Tibial nerve (tissue), 4 donors: ENCODE results near the gene PLOD3. TPM values are rescaled to one million over a fixed set of nuclear protein-coding genes. Genes with fewer than 3 reads are reported as not detected.

Experiments used
- DNase-seq, 2 donors: peaks; one replicate each; pipeline ENCODE4 v3.0.0-alpha.2; 2019; ENCODE audit warnings: low spot score in 2 of 2
- H3K27ac ChIP-seq, 4 donors: fragments of 200-600 bp; sonication (generic) in 3 of 4; one replicate each; pipeline ENCODE4 v1.5.1; 2017 to 2019; ENCODE audit warnings: mild to moderate bottlenecking in 1 of 4
- H3K27me3 ChIP-seq, 2 donors: fragments of 200-600 bp; sonication (generic) in 1 of 2; one replicate each; pipeline versions ENCODE4 v1.5.1 to v1.6.0; 2017 to 2019
- H3K36me3 ChIP-seq, 3 donors: fragments of 200-600 bp; sonication (generic); one replicate each; pipeline ENCODE4 v1.5.1; 2018 to 2019
- H3K4me1 ChIP-seq, 4 donors: fragments of 200-600 bp; sonication (generic) in 3 of 4; one replicate each; pipeline ENCODE4 v1.5.1; 2017 to 2019
- H3K4me3 ChIP-seq, 4 donors: fragments of 200-600 bp; sonication (generic) in 3 of 4; one replicate each; pipeline ENCODE4 v1.5.1; 2017 to 2019; ENCODE audit warnings: mild to moderate bottlenecking in 1 of 4, moderate library complexity in 1 of 4
- H3K9me3 ChIP-seq, 4 donors: fragments of 200-600 bp; sonication (generic) in 3 of 4; one replicate each; pipeline ENCODE4 v1.5.1; 2017 to 2019
- EP300 ChIP-seq, 2 donors: sonication (generic); formaldehyde crosslinking; IDR thresholded peaks; one replicate each; pipeline ENCODE4 v1.6.1; 2017; ENCODE audit warnings: antibody characterized with exemption in 2 of 2, mild to moderate bottlenecking in 1 of 2
- POLR2A ChIP-seq, 2 donors: fragments of 450-650 bp; IDR thresholded peaks; one replicate each; pipeline ENCODE4 v1.6.1; 2017; ENCODE audit warnings: antibody characterized with exemption in 2 of 2, mild to moderate bottlenecking in 2 of 2, moderate library complexity in 2 of 2
- WGBS, 2 donors: methylation state at CpG; one replicate each; pipeline ENCODE4 v1.1.5; 2018; 5-methylcytosine and 5-hydroxymethylcytosine counted together
- total RNA-seq, 4 donors: library from RNA; depleted of rRNA; stranded (reverse); fragments of >200 nt; gene quantifications; one replicate each; pipeline ENCODE4 v1.1.0, GENCODE V29; 2016
- TF ChIP-seq, protein P1 (sequence below), 5 experiments: fragments of 200-600 bp in 3 of 5; fragments of 450-650 bp in 2 of 5; sonication (generic) in 3 of 5; IDR thresholded peaks; one replicate each; pipeline ENCODE4 v1.5.1; 2016 to 2019; ENCODE audit warnings: antibody characterized with exemption in 5 of 5, mild to moderate bottlenecking in 3 of 5, moderate library complexity in 2 of 5

The PLOD3 gene
- total RNA-seq, 4 donors from 2014 or later: 42.8 to 82.2 (median 57.8) TPM

DNA sequence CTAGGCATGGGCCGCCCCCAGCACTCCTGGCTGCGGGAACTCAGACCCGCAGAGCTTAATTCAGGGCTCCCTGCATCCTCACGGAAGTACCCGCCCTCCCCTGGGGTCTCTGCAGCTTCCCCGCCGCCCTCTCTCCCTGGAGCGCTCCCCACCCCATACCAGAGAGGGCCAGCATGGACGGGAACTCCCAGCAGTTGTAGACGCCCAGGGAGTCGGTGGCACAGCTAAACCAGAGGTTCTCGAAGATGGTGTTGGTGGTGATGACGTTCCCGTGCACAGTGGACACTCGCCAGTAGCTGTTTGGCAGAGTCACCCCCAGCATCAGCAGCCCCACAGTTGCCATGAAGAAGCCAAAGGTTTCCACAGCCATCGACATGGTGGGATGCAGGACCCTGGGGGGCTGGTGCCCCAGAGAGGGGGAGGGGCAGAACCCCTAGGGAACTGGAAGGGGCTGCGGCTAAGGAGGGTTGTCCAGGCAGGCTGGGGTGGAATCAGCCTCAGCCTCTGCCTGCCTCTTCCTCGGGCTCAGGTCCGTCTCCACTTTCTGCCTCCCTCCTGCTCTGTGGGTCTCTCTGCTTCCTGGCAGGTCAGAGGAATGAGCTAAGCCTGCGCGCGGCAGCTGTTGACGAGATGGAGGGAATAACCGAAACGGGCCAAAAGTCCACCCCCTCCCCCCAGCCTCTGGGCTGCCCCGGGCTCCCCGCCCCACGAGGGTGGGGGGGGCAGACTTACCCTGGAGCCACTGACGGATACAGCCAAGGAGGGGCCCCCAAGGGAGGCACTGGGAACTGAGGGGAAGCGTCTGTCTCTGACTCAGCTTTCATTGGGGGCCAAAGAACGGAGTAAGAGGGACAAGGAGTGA lies 20.1 kb upstream of the PLOD3 start, which contains the start of gene CLDN15:
TSS of gene CLDN15 (minus strand) at position 597 of the 862 bp plus-strand sequence. CDS start at position 376, 221 bp downstream.
- peak within 1 kb of the TSS in 2 of 4 donors; percentile 21 to 31 for H3K4me3 ChIP-seq
- peaks cover 0 to 63% (median 16%) of the 10 kb centered on the region in 4 donors for H3K4me1 ChIP-seq
- TF ChIP-seq EP300 (IDR thresholded peaks at IDR 0.05) (no peak), POLR2A (IDR thresholded peaks at IDR 0.05) (no peak)
- TF ChIP-seq, protein P1, sequence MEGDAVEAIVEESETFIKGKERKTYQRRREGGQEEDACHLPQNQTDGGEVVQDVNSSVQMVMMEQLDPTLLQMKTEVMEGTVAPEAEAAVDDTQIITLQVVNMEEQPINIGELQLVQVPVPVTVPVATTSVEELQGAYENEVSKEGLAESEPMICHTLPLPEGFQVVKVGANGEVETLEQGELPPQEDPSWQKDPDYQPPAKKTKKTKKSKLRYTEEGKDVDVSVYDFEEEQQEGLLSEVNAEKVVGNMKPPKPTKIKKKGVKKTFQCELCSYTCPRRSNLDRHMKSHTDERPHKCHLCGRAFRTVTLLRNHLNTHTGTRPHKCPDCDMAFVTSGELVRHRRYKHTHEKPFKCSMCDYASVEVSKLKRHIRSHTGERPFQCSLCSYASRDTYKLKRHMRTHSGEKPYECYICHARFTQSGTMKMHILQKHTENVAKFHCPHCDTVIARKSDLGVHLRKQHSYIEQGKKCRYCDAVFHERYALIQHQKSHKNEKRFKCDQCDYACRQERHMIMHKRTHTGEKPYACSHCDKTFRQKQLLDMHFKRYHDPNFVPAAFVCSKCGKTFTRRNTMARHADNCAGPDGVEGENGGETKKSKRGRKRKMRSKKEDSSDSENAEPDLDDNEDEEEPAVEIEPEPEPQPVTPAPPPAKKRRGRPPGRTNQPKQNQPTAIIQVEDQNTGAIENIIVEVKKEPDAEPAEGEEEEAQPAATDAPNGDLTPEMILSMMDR (IDR thresholded peaks at IDR 0.05): no peak
- WGBS, 2 donors: 41 to 52% methylated on average over 23 of the region's 31 CpGs
- no peaks in the 10 kb centered on the region for H3K9me3 ChIP-seq
- DNase-seq: peak; percentile 35 to 47
- H3K27ac ChIP-seq: peak within 1 kb of the TSS; percentile 16 to 83 (median 82)
- H3K36me3 ChIP-seq: peaks cover 0 to 75% (median 0%) of the 10 kb centered on the region in 3 donors
- no peaks in the 10 kb centered on the region for H3K27me3 ChIP-seq

DNA sequence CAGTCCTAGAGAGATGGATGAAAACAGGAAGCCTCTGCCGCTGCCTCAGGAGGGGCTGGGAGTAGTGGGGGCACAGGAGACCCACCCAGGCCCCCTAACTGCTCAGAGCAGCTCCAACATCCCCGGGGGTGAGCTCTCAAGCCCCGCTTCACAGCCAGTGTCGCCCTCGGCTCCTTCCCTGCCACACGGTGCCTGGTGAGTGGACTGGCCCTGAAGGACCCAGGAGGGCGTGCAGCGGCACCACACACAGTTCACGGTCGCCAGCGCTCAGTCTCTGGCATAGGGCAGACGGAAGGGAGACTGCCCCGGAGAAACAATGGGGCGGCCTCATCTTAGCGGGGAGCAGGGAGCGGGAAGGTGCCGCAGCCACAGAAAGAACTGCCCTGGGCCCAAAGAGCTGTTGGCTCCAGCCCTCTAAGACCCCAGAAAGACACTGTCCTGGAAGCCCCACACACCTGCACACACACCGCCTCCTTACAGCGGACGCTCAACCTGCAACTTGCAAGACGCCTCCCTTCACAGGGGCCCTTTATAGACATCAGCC lies 19.0 kb upstream of the PLOD3 start:
- Histone ChIP-seq H3K36me3 (peaks cover 0 to 75% (median 0%) of the 10 kb centered on the region in 3 donors), H3K27me3 (no peaks in the 10 kb centered on the region), H3K27ac (peak overlapping the region in 2 of 4 donors; percentile 81 to 83), H3K9me3 (no peaks in the 10 kb centered on the region), H3K4me1 (peaks cover 0 to 64% (median 19%) of the 10 kb centered on the region in 4 donors), H3K4me3 (peak overlapping the region in 2 of 4 donors; percentile 21 to 31)
- DNase-seq: no peak
- WGBS, 2 donors: 70 to 90% methylated on average over 19 to 21 of the region's 21 CpGs
- TF ChIP-seq POLR2A (IDR thresholded peaks at IDR 0.05) (no peak), EP300 (IDR thresholded peaks at IDR 0.05) (no peak)
- TF ChIP-seq, protein P1 (IDR thresholded peaks at IDR 0.05): no peak

DNA sequence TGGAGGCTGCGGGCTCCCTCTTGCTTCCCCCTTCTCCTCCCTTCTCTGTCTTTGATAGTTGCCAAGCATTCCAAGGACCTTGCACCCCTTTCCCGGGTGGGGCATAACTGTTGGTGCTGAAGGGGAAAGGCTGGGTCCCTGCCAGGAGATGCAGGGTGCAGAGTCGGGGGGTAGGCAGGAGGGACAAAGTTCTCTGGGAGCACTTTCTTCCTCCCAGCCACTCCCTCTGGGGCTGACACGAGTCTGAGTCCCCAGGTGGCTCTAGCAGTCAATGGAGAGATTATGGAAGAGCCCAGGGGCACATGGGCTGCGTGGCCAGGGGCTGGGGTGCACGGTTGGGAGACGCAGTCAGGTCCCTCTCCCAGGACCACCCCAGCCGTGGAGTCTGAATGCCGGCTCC lies 18.1 kb upstream of the PLOD3 start:
- TF ChIP-seq POLR2A (IDR thresholded peaks at IDR 0.05): no peak
- TF ChIP-seq, protein P1 (IDR thresholded peaks at IDR 0.05): no peak
- no peak for TF ChIP-seq EP300 (IDR thresholded peaks at IDR 0.05)
- Histone ChIP-seq H3K4me1 (peaks cover 0 to 56% (median 19%) of the 10 kb centered on the region in 4 donors), H3K27me3 (no peaks in the 10 kb centered on the region), H3K27ac (peak overlapping the region in 1 of 4 donors; percentile 81), H3K4me3 (no peak overlapping the region), H3K36me3 (peaks cover 0 to 74% (median 0%) of the 10 kb centered on the region in 3 donors), H3K9me3 (no peaks in the 10 kb centered on the region)
- no peak for DNase-seq
- 74 to 77% methylated on average over 9 of the region's 9 CpGs for WGBS, 2 donors

DNA sequence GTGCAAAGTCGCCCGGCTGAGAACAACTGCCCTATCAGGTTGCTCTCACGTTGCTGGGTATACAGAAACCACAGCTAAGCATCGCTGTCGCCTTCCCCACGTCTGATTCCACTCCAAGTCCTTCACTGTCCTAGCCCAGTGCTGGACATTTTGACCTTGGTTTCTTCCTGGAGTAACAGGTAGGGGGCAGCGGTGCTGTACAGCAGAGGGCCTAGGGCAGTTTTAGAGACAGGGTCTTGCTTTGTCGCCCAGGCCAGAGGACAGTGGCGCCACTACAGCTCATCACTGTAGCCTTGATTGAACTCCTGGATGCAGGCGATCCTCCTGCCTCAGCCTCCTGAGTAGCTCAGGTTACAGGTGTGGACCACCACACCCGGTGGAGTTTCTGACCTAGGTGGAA lies 17.7 kb upstream of the PLOD3 start:
- Histone ChIP-seq H3K27ac (peak overlapping the region in 1 of 4 donors; percentile 42), H3K4me3 (no peak overlapping the region), H3K9me3 (no peaks in the 10 kb centered on the region), H3K36me3 (peaks cover 0 to 73% (median 0%) of the 10 kb centered on the region in 3 donors), H3K27me3 (no peaks in the 10 kb centered on the region), H3K4me1 (peaks cover 0 to 51% (median 19%) of the 10 kb centered on the region in 4 donors)
- 71 to 75% methylated on average over 9 to 11 of the region's 11 CpGs for WGBS, 2 donors
- DNase-seq: no peak
- TF ChIP-seq EP300 (IDR thresholded peaks at IDR 0.05): no peak
- TF ChIP-seq, protein P1 (IDR thresholded peaks at IDR 0.05): peak in 2 of 5 experiments; percentile 18 to 20
- no peak for TF ChIP-seq POLR2A (IDR thresholded peaks at IDR 0.05)
